ENCODE results near the gene SLC17A5. TPM values are rescaled to one million over a fixed set of nuclear protein-coding genes. Genes with fewer than 3 reads are reported as not detected.

The SLC17A5 gene
- total and polyA plus RNA-seq, 9 of the 15 experiments (the other 6 are each of a cell fraction or from before 2014, with no cell fraction given): 1.3 to 7.2 (median 3.4) TPM

GRCh38 chr6:73564578-73565345, 89.0 kb downstream of the SLC17A5 start (continued):
- TF ChIP-seq ZNF766 (CRISPR knock-in tag; conservative IDR thresholded peaks at IDR 0.05) (peak; percentile 100), PHB (CRISPR knock-in tag; IDR thresholded peaks at IDR 0.05) (no peak; the same call in 1 of the 2 replicates), STAT5B (CRISPR knock-in tag; IDR thresholded peaks at IDR 0.05) (peak; percentile 95), ZNF212 (CRISPR knock-in tag; IDR thresholded peaks at IDR 0.05) (peak; percentile 99), ZFPM2 (CRISPR knock-in tag; IDR thresholded peaks at IDR 0.05) (peak; percentile 99), NELFE (IDR thresholded peaks at IDR 0.05; ENCODE audit: insufficient read depth, insufficient read length) (no peak), HMGN3 (IDR thresholded peaks at IDR 0.05; ENCODE audit: borderline replicate concordance, extremely low read depth, insufficient read length, low read depth, low read length) (no peak), ZNF354B (CRISPR knock-in tag; IDR thresholded peaks at IDR 0.05) (peak; percentile 98), LCOR (CRISPR knock-in tag; IDR thresholded peaks at IDR 0.05) (no peak), NCOA2 (IDR thresholded peaks at IDR 0.05; ENCODE audit: partially characterized antibody in 2 of 2) (no peak), THRAP3 (IDR thresholded peaks at IDR 0.05; ENCODE audit: borderline replicate concordance) (no peak), CBFB (CRISPR knock-in tag; IDR thresholded peaks at IDR 0.05) (no peak), SMARCC2 (IDR thresholded peaks at IDR 0.05; ENCODE audit: low read depth) (no peak), CREB1 (IDR thresholded peaks at IDR 0.05) (no peak), CREB1 (CRISPR knock-in tag; IDR thresholded peaks at IDR 0.05) (no peak), DIDO1 (tag; IDR thresholded peaks at IDR 0.05; ENCODE audit: low read depth) (peak; percentile 99), ZNF23 (CRISPR knock-in tag; IDR thresholded peaks at IDR 0.05) (peak; percentile 87), ZNF75A (CRISPR knock-in tag; IDR thresholded peaks at IDR 0.05) (peak; percentile 95), BHLHE40 (IDR thresholded peaks at IDR 0.05; ENCODE audit: low read length) (peak; percentile 52; the same call in 1 of the 2 replicates), KHSRP (IDR thresholded peaks at IDR 0.05) (no peak), ZNF431 (CRISPR knock-in tag; IDR thresholded peaks at IDR 0.05) (no peak), E2F8 (IDR thresholded peaks at IDR 0.05; ENCODE audit: low read depth, partially characterized antibody) (no peak), ZNF143 (CRISPR knock-in tag; IDR thresholded peaks at IDR 0.05) (no peak), ZNF408 (CRISPR knock-in tag; IDR thresholded peaks at IDR 0.05; ENCODE audit: low read depth) (no peak)
- TF ChIP-seq, protein P1, sequence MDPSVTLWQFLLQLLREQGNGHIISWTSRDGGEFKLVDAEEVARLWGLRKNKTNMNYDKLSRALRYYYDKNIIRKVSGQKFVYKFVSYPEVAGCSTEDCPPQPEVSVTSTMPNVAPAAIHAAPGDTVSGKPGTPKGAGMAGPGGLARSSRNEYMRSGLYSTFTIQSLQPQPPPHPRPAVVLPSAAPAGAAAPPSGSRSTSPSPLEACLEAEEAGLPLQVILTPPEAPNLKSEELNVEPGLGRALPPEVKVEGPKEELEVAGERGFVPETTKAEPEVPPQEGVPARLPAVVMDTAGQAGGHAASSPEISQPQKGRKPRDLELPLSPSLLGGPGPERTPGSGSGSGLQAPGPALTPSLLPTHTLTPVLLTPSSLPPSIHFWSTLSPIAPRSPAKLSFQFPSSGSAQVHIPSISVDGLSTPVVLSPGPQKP (CRISPR knock-in tag; IDR thresholded peaks at IDR 0.05): no peak

Data from K562 (cell line).